Caco-2 (cell line): ENCODE data around the gene NEU1. TPM values are rescaled to one million over a fixed set of nuclear protein-coding genes. Genes with fewer than 3 reads are reported as not detected.

Experiments
- BruUV-seq: library from RNA; stranded (reverse); fragments of 400-500 nt; replicated peaks from 2 replicates; lab custom pipeline; 2021; lab: Mats Ljungman, UMichigan
- CTCF ChIA-PET: fragments of 300-600 bp; sonication (Branson Sonifier 250); formaldehyde crosslinking; loops from one replicate; lab custom pipeline; 2022; ENCODE audit warnings: antibody characterized with exemption; lab: Charles Lee
- POLR2A ChIA-PET: fragments of 300-600 bp; sonication (Branson Sonifier 250); formaldehyde crosslinking; loops from one replicate; lab custom pipeline; 2022; ENCODE audit warnings: antibody characterized with exemption; lab: Charles Lee
- DNase-seq, 2 experiments: peaks; one replicate each; pipeline versions ENCODE4 v3.0.0 to v3.0.0-alpha.2; 2020 to 2022
- H3K27me3 ChIP-seq: replicated peaks from 2 replicates; pipeline ENCODE4 v1.6.0; 2011; ENCODE audit warnings: low read length; ENCODE audit not compliant: control insufficient read depth, insufficient read depth
- H3K36me3 ChIP-seq: 2 replicates; pipeline ENCODE4 v1.5.1; 2011; ENCODE audit warnings: low read length; ENCODE audit not compliant: control insufficient read depth, insufficient read depth
- H3K4me1 ChIP-seq: fragments of 250-450 bp; sonication (Bioruptor Pico); 2 replicates; pipeline ENCODE4 v1.5.1; 2020; ENCODE audit warnings: mild to moderate bottlenecking
- H3K4me3 ChIP-seq: 2 replicates; pipeline ENCODE4 v1.5.1; 2011; ENCODE audit warnings: low read depth, mild to moderate bottlenecking, control low read depth, low read length
- H3K9me3 ChIP-seq: fragments of 250-450 bp; sonication (Bioruptor Pico); 2 replicates; pipeline ENCODE4 v1.5.1; 2020; ENCODE audit warnings: mild to moderate bottlenecking, moderate library complexity
- H3K27ac Mint-ChIP-seq: one replicate; pipeline ENCODE4 v1.8.0; 2022; ENCODE audit warnings: mixed read lengths; ENCODE audit not compliant: unreplicated experiment
- H3K27me3 Mint-ChIP-seq: one replicate; pipeline ENCODE4 v1.8.0; 2022; ENCODE audit warnings: mixed read lengths; ENCODE audit not compliant: insufficient read depth, unreplicated experiment
- H3K36me3 Mint-ChIP-seq: one replicate; pipeline ENCODE4 v1.8.0; 2022; ENCODE audit warnings: mild to moderate bottlenecking, mixed read lengths; ENCODE audit not compliant: insufficient read depth, unreplicated experiment
- H3K4me1 Mint-ChIP-seq: one replicate; pipeline ENCODE4 v1.8.0; 2022; ENCODE audit warnings: low read depth, mixed read lengths; ENCODE audit not compliant: unreplicated experiment
- H3K4me3 Mint-ChIP-seq: one replicate; pipeline ENCODE4 v1.8.0; 2022; ENCODE audit warnings: mild to moderate bottlenecking, moderate library complexity, mixed read lengths; ENCODE audit not compliant: unreplicated experiment
- H3K9me3 Mint-ChIP-seq: one replicate; pipeline ENCODE4 v1.8.0; 2022; ENCODE audit warnings: mixed read lengths; ENCODE audit not compliant: unreplicated experiment
- CTCF ChIP-seq, 2 experiments: fragments of 200-600 bp in 1 of 2; IDR thresholded peaks; 1 replicate in 1 of 2; 2 replicates in 1 of 2; pipeline versions ENCODE4 v1.5.1 to v1.8.0; 2011 to 2022; ENCODE audit warnings: antibody characterized with exemption in 1 of 2, control low read depth in 1 of 2, inconsistent platforms in 1 of 2, low read depth in 1 of 2, low read length in 1 of 2, mild to moderate bottlenecking in 1 of 2, moderate library complexity in 1 of 2; ENCODE audit not compliant: insufficient read depth in 1 of 2, severe bottlenecking in 1 of 2, unreplicated experiment in 1 of 2
- intact Hi-C: fragments of 100-400 bp; cut with micrococcal nuclease; formaldehyde crosslinking; loops from one replicate; pipeline ENCODE4 v1.10.0; 2022; ENCODE audit not compliant: unreplicated experiment
- total RNA-seq: library from RNA; stranded (reverse); gene quantifications from 2 replicates; pipeline ENCODE4 v1.2.3, GENCODE V29; 2022

Gene NEU1
- total RNA-seq, 1 experiment from 2014 or later: 176 TPM

DNA sequence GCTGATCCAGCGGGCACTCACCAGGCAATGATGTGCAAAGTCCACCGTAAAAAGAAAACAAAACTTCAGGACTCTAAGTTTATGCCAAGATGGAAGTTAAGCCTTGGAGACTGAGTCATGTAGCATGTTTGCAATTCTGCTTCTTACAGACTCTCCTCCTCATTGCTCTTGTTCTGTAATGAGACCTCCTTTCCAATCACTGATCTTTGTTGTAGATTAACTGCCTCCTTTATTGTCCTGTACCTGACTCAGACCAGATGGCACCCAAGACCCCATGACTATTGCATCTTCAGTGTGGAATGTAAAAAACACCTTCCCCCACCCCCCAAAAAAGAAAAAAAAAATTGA is 11.2 kb downstream of the NEU1 start:
- H3K9me3 Mint-ChIP-seq: no peaks in the 10 kb centered on the region
- no peak for DNase-seq
- no peak for TF ChIP-seq CTCF (IDR thresholded peaks at IDR 0.05; ENCODE audit: insufficient read depth in 1 of 2, low read depth in 1 of 2, low read length in 1 of 2, severe bottlenecking in 1 of 2, unreplicated experiment in 1 of 2)
- Histone ChIP-seq H3K36me3 (no peaks in the 10 kb centered on the region), H3K4me1 (peaks cover 28% of the 10 kb centered on the region), H3K9me3 (no peaks in the 10 kb centered on the region), H3K27me3 (no peaks in the 10 kb centered on the region), H3K4me3 (no peak overlapping the region)
- H3K27ac Mint-ChIP-seq: peak overlapping the region; percentile 59
- no peaks in the 10 kb centered on the region for H3K27me3 Mint-ChIP-seq
- intact Hi-C loops: no loop called here
- peaks cover 16% of the 10 kb centered on the region for H3K4me1 Mint-ChIP-seq
- H3K36me3 Mint-ChIP-seq: peaks cover 16% of the 10 kb centered on the region
- ChIA-PET CTCF (no interaction called here), POLR2A (interaction anchor here (0.7 kb wide), 1 partner anchor 131 kb away, joined by 5 read pairs; no protein-coding TSS in a partner anchor)
- TSS peak; percentile 16 for BruUV-seq
- no peak overlapping the region for H3K4me3 Mint-ChIP-seq

DNA sequence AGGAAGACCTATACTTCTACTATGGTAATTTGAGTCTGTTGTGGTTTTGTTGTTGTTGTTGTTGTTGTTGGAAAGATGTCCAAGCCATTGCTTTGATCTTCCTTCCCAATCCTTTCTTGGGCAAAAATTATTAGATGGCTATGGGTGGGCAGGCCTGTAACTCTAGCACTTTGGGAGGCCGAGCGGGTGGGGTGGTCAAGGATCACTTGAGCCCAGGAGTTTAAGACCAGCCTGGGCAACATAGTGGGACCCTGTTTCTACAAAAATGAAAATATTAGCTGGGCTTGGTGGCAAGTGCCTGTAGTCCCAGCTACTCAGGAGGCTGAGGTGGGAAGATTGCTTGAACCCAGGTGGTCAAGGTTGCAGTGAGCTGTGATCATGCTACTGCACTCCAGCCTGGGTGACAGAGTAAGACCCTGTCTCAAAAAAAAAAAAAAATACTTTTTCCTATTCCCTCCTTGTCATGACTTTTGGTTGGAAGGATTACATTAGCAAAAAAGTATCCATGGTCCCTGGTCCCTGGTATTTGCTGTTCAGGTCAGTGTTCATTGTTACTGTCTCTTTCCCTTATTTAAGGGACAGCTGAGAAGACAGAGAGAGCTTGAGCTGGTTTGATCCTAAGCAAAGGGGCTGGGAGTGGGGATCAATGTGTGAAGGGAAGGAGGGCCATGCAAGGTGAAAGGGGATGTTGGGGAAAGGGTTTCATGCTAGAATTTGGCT is 11.7 kb downstream of the NEU1 start:
- Mint-ChIP-seq H3K4me3 (no peak overlapping the region), H3K36me3 (peaks cover 14% of the 10 kb centered on the region), H3K9me3 (no peaks in the 10 kb centered on the region), H3K4me1 (peaks cover 18% of the 10 kb centered on the region), H3K27me3 (no peaks in the 10 kb centered on the region), H3K27ac (peak overlapping the region; percentile 59)
- Histone ChIP-seq H3K36me3 (no peaks in the 10 kb centered on the region), H3K4me1 (peaks cover 31% of the 10 kb centered on the region), H3K4me3 (no peak overlapping the region), H3K27me3 (no peaks in the 10 kb centered on the region), H3K9me3 (no peaks in the 10 kb centered on the region)
- no TSS peak for BruUV-seq
- no peak for DNase-seq
- POLR2A ChIA-PET: interaction anchor here (0.6 to 0.7 kb wide), 2 partner anchors 12 to 131 kb away, joined by 4 to 5 read pairs; partner anchors contain the start of gene NEU1
- intact Hi-C loops: no loop called here
- TF ChIP-seq CTCF (IDR thresholded peaks at IDR 0.05; ENCODE audit: insufficient read depth in 1 of 2, low read depth in 1 of 2, low read length in 1 of 2, severe bottlenecking in 1 of 2, unreplicated experiment in 1 of 2): no peak
- CTCF ChIA-PET: no interaction called here

GRCh38 chr6:31847276-31847978 is 15.2 kb downstream of the NEU1 start:
- peaks cover 23% of the 10 kb centered on the region for H3K36me3 Mint-ChIP-seq
- ChIA-PET CTCF (interaction anchor here (0.6 kb wide), 2 partner anchors 76 to 80 kb away, joined by 4 to 6 read pairs; no protein-coding TSS in a partner anchor), POLR2A (interaction anchor here (0.7 to 2.0 kb wide), 4 partner anchors 15 to 33 kb away, joined by 3 to 11 read pairs (median 4); partner anchors contain the start of genes HSPA1B and NEU1)
- Histone ChIP-seq H3K4me3 (no peak overlapping the region), H3K9me3 (no peaks in the 10 kb centered on the region), H3K4me1 (peaks cover 39% of the 10 kb centered on the region), H3K36me3 (no peaks in the 10 kb centered on the region), H3K27me3 (no peaks in the 10 kb centered on the region)
- intact Hi-C loops: loop anchor here (1.0 kb wide), 1 partner anchor 16 kb away; no protein-coding TSS in a partner anchor
- no peaks in the 10 kb centered on the region for H3K27me3 Mint-ChIP-seq
- H3K27ac Mint-ChIP-seq: no peak overlapping the region
- no peak overlapping the region for H3K4me3 Mint-ChIP-seq
- TF ChIP-seq CTCF (IDR thresholded peaks at IDR 0.05; ENCODE audit: insufficient read depth in 1 of 2, low read depth in 1 of 2, low read length in 1 of 2, severe bottlenecking in 1 of 2, unreplicated experiment in 1 of 2): no peak
- DNase-seq: peak; percentile 75 to 79
- no peaks in the 10 kb centered on the region for H3K9me3 Mint-ChIP-seq
- BruUV-seq: no TSS peak
- H3K4me1 Mint-ChIP-seq: peaks cover 26% of the 10 kb centered on the region
